OCI-LY1 (cell line): Measurements from ENCODE around the gene MTMR1.

Experiments
- H2AFZ ChIP-seq: fragments of 200-600 bp; sonication (generic), shearing (Covaris generic); 2 replicates; pipeline ENCODE4 v1.6.0; 2014; ENCODE audit warnings: antibody characterized with exemption, mild to moderate bottlenecking, low read length
- H3F3A ChIP-seq: fragments of 200-600 bp; sonication (generic), shearing (Covaris generic); 2 replicates; pipeline ENCODE4 v1.6.0; 2014; ENCODE audit warnings: mild to moderate bottlenecking, antibody characterized with exemption, low read length, moderate library complexity; ENCODE audit not compliant: insufficient read depth
- H3K27ac ChIP-seq: fragments of 200-600 bp; sonication (generic); 2 replicates; pipeline ENCODE4 v1.5.1; 2014; ENCODE audit warnings: low read length, mixed run types, mild to moderate bottlenecking, low read depth; ENCODE audit not compliant: poor library complexity, severe bottlenecking
- H3K27me3 ChIP-seq: fragments of 200-600 bp; sonication (generic); 2 replicates; pipeline ENCODE4 v1.6.0; 2014; ENCODE audit warnings: antibody characterized with exemption, mild to moderate bottlenecking, low read length, moderate library complexity; ENCODE audit not compliant: insufficient read depth
- H3K36me3 ChIP-seq: fragments of 200-600 bp; sonication (generic); 2 replicates; pipeline ENCODE4 v1.6.1; 2014; ENCODE audit warnings: mild to moderate bottlenecking, antibody characterized with exemption, low read length, moderate library complexity, mixed read lengths; ENCODE audit not compliant: insufficient read depth
- H3K4me1 ChIP-seq: fragments of 200-600 bp; sonication (generic); 2 replicates; pipeline ENCODE4 v1.5.1; 2014; ENCODE audit warnings: mild to moderate bottlenecking, low read length, moderate library complexity; ENCODE audit not compliant: insufficient read depth, severe bottlenecking
- H3K4me2 ChIP-seq: fragments of 200-600 bp; sonication (generic), shearing (Covaris generic); 2 replicates; pipeline ENCODE4 v1.6.1; 2014; ENCODE audit warnings: low read length
- H3K4me3 ChIP-seq: fragments of 200-600 bp; sonication (generic); 2 replicates; pipeline ENCODE4 v1.5.1; 2014; ENCODE audit warnings: low read length, low read depth, mild to moderate bottlenecking, mixed read lengths; ENCODE audit not compliant: poor library complexity, severe bottlenecking
- H3K79me2 ChIP-seq: fragments of 200-600 bp; shearing (Covaris generic); 2 replicates; pipeline ENCODE4 v1.6.1; 2016; ENCODE audit warnings: mixed run types, low read length, mixed read lengths; ENCODE audit not compliant: insufficient read depth
- H3K9ac ChIP-seq: fragments of 200-600 bp; sonication (generic), shearing (Covaris generic); 2 replicates; pipeline ENCODE4 v1.6.1; 2014; ENCODE audit warnings: mild to moderate bottlenecking, low read length, mixed read lengths
- H3K9me2 ChIP-seq: fragments of 200-600 bp; sonication (generic), shearing (Covaris generic); 2 replicates; pipeline ENCODE4 v1.6.1; 2014; ENCODE audit warnings: low read depth, mild to moderate bottlenecking, low read length, mixed read lengths
- H3K9me3 ChIP-seq: fragments of 200-600 bp; shearing (Covaris generic); 2 replicates; pipeline ENCODE4 v1.6.1; 2014; ENCODE audit warnings: low read length, mixed read lengths
- H4K20me1 ChIP-seq: fragments of 200-600 bp; sonication (generic), shearing (Covaris generic); 2 replicates; pipeline ENCODE4 v1.6.0; 2016; ENCODE audit warnings: mild to moderate bottlenecking, low read length; ENCODE audit not compliant: insufficient read depth
- EZH2 ChIP-seq: fragments of 200-600 bp; sonication (generic), shearing (Covaris generic); IDR thresholded peaks from 2 replicates; pipeline ENCODE4 v1.8.0; 2017; ENCODE audit warnings: borderline replicate concordance, mixed run types, mild to moderate bottlenecking, antibody characterized with exemption, low read length, moderate library complexity, mixed read lengths
- TF ChIP-seq, protein P1 (sequence below): fragments of 200-600 bp; sonication (generic), shearing (Covaris generic); IDR thresholded peaks from 2 replicates; pipeline ENCODE4 v1.5.1; 2017; ENCODE audit warnings: mild to moderate bottlenecking, antibody characterized with exemption, low read length, moderate library complexity, mixed read lengths

The MTMR1 gene

DNA sequence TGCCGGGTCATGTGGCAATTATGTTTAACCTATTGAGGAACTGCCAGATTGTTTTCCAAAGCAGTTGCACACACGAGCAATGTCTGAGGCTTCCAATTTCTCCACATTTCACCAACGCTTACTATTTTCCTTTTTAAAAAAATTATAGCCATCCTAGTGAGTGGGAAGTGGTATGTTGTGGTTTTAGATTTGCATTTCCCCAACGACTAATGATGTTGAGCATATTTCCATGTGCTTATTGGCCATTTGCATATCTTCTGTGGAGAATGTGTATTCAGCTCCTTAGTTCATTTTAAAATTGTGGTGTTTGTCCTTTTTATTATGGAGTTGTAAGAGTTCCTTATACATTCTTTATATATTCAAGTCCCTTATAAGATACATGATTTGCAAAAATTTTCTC lies 60.2 kb downstream of the MTMR1 start:
- no peak overlapping the region for H3K27ac ChIP-seq
- no peaks in the 10 kb centered on the region for H3K9me2 ChIP-seq
- H3K9me3 ChIP-seq, result no peaks in the 10 kb centered on the region
- TF ChIP-seq EZH2, result no peak
- TF ChIP-seq, protein P1, sequence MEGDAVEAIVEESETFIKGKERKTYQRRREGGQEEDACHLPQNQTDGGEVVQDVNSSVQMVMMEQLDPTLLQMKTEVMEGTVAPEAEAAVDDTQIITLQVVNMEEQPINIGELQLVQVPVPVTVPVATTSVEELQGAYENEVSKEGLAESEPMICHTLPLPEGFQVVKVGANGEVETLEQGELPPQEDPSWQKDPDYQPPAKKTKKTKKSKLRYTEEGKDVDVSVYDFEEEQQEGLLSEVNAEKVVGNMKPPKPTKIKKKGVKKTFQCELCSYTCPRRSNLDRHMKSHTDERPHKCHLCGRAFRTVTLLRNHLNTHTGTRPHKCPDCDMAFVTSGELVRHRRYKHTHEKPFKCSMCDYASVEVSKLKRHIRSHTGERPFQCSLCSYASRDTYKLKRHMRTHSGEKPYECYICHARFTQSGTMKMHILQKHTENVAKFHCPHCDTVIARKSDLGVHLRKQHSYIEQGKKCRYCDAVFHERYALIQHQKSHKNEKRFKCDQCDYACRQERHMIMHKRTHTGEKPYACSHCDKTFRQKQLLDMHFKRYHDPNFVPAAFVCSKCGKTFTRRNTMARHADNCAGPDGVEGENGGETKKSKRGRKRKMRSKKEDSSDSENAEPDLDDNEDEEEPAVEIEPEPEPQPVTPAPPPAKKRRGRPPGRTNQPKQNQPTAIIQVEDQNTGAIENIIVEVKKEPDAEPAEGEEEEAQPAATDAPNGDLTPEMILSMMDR, result no peak
- H3F3A ChIP-seq, result no peaks in the 10 kb centered on the region
- no peak overlapping the region for H3K4me2 ChIP-seq
- H3K36me3 ChIP-seq, result peaks cover 34% of the 10 kb centered on the region
- H3K79me2 ChIP-seq, result no peaks in the 10 kb centered on the region
- no peaks in the 10 kb centered on the region for H3K4me1 ChIP-seq
- H2AFZ ChIP-seq, result no peak overlapping the region
- H4K20me1 ChIP-seq, result no peaks in the 10 kb centered on the region
- no peak overlapping the region for H3K9ac ChIP-seq
- H3K4me3 ChIP-seq, result no peak overlapping the region
- H3K27me3 ChIP-seq, result no peaks in the 10 kb centered on the region

DNA sequence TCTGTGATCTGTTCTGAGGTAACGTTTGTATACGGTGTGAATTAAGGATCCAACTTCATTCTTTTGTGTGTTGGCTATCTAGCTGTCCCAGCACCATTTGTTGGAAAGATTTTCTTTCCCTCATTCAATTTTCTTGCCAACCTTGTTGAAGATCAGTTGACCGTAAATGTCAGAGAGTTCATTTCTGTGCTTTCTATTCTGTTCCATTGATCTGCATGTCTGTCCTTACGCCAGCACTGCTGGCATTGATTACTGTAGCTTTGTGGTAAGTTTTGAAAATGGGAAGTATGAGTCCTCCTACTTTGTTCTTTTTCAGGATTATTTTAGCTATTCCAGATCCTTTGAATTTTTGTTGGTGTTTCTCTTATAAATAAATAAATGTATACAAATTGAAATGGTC lies 60.8 kb downstream of the MTMR1 start:
- Histone ChIP-seq H3K36me3 (peaks cover 33% of the 10 kb centered on the region), H3K4me2 (no peak overlapping the region), H3K27me3 (no peaks in the 10 kb centered on the region), H2AFZ (no peak overlapping the region), H3K4me1 (no peaks in the 10 kb centered on the region), H3K27ac (no peak overlapping the region), H4K20me1 (no peaks in the 10 kb centered on the region), H3F3A (no peaks in the 10 kb centered on the region), H3K4me3 (no peak overlapping the region), H3K9ac (no peak overlapping the region), H3K9me2 (no peaks in the 10 kb centered on the region), H3K9me3 (no peaks in the 10 kb centered on the region), H3K79me2 (no peaks in the 10 kb centered on the region)
- no peak for TF ChIP-seq EZH2
- TF ChIP-seq, protein P1, result no peak

GRCh38 chrX:150757371-150757770 lies 64.2 kb downstream of the MTMR1 start:
- H3K27me3 ChIP-seq, result no peaks in the 10 kb centered on the region
- H3K9ac ChIP-seq, result no peak overlapping the region
- no peak overlapping the region for H3K4me2 ChIP-seq
- H3K4me1 ChIP-seq, result no peaks in the 10 kb centered on the region
- H3K79me2 ChIP-seq, result no peaks in the 10 kb centered on the region
- H3K9me3 ChIP-seq, result no peaks in the 10 kb centered on the region
- no peaks in the 10 kb centered on the region for H4K20me1 ChIP-seq
- H2AFZ ChIP-seq, result no peak overlapping the region
- no peak overlapping the region for H3K4me3 ChIP-seq
- TF ChIP-seq EZH2, result no peak
- TF ChIP-seq, protein P1, result no peak
- peaks cover 15% of the 10 kb centered on the region for H3K36me3 ChIP-seq
- H3K27ac ChIP-seq, result no peak overlapping the region
- no peaks in the 10 kb centered on the region for H3F3A ChIP-seq
- no peaks in the 10 kb centered on the region for H3K9me2 ChIP-seq
